ENCODE data around the gene CLIP1. TPM values are rescaled to one million over a fixed set of nuclear protein-coding genes. Genes with fewer than 3 reads are reported as not detected.
"Not testable (repeated sequence)": the region's sequence is repeated elsewhere in the genome, so short reads cannot be mapped to it uniquely, and the experiment has no call there.

The CLIP1 gene
- total RNA-seq, 1 donor from 2014 or later, result 70.0 TPM

DNA sequence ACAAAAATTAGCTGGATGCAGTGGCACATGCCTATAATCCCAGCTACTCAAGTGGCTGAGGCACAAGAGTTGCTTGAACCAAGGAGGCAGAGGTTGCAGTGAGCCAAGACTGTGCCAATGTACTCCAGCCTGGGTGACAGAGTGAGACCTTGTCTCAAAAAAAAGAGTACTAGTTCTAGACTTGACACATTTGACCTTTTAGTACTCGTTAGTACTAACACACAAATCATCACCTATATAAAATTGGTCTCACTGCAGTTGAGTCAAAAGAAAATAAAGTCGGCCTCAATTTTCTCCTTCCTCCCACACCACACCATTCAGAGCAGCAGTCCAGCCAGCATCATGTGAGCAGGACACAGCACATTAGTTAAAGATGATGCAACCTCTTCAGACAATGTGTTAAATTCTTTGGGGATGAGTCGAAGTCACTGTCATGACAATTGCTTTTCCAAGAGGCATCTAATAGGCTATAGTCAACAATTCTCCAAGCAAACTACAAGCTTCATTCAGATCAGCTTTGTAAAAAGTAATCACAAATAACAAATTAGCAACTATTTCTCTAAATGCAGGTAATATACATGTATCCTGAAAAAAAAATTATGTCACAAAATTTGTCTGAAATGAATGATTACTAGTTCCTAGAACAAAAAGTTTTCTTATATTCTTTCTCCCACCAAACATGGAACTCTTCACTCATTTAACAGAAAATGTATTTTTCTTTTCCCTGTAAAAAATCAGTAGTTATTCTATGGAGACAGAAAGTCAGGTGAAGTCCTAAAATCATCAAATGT is 55.6 kb downstream of the CLIP1 start:
- Histone ChIP-seq H3K4me3 (ENCODE audit: insufficient read depth, low read depth, low read length) (no peak overlapping the region), H3K27me3 (ENCODE audit: insufficient read depth, low read length) (no peaks in the 10 kb centered on the region), H3K79me2 (ENCODE audit: insufficient read depth, low read length) (peaks cover 51% of the 10 kb centered on the region), H2AFZ (ENCODE audit: low read depth, low read length) (no peak overlapping the region), H3K27ac (ENCODE audit: low read depth, low read length) (peak overlapping the region; percentile 88), H3K4me1 (ENCODE audit: insufficient read depth, low read length) (peaks cover 23% of the 10 kb centered on the region), H3K9ac (ENCODE audit: low read length) (peak overlapping the region; percentile 64), H4K20me1 (ENCODE audit: insufficient read depth, low read length) (no peaks in the 10 kb centered on the region), H3K36me3 (ENCODE audit: insufficient read depth, low read length) (no peaks in the 10 kb centered on the region), H3K4me2 (ENCODE audit: low read length) (peak overlapping the region; percentile 58), H3K9me3 (ENCODE audit: insufficient read depth, low read depth, low read length) (no peaks in the 10 kb centered on the region)
- Mint-ChIP-seq H3K4me1 (ENCODE audit: low read depth, unreplicated experiment) (peaks cover 22% of the 10 kb centered on the region), H3K27me3 (ENCODE audit: low read depth, unreplicated experiment) (no peaks in the 10 kb centered on the region), H3K36me3 (ENCODE audit: low read depth, unreplicated experiment) (peaks cover 14% of the 10 kb centered on the region), H3K27ac (ENCODE audit: unreplicated experiment) (peak overlapping the region; percentile 99), H3K9me3 (ENCODE audit: unreplicated experiment) (no peaks in the 10 kb centered on the region), H3K4me3 (ENCODE audit: unreplicated experiment) (no peak overlapping the region)
- TF ChIP-seq EZH2 (IDR thresholded peaks at IDR 0.05; ENCODE audit: insufficient read depth, low read length), result no peak
- TF ChIP-seq, protein P1, sequence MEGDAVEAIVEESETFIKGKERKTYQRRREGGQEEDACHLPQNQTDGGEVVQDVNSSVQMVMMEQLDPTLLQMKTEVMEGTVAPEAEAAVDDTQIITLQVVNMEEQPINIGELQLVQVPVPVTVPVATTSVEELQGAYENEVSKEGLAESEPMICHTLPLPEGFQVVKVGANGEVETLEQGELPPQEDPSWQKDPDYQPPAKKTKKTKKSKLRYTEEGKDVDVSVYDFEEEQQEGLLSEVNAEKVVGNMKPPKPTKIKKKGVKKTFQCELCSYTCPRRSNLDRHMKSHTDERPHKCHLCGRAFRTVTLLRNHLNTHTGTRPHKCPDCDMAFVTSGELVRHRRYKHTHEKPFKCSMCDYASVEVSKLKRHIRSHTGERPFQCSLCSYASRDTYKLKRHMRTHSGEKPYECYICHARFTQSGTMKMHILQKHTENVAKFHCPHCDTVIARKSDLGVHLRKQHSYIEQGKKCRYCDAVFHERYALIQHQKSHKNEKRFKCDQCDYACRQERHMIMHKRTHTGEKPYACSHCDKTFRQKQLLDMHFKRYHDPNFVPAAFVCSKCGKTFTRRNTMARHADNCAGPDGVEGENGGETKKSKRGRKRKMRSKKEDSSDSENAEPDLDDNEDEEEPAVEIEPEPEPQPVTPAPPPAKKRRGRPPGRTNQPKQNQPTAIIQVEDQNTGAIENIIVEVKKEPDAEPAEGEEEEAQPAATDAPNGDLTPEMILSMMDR (IDR thresholded peaks at IDR 0.05; ENCODE audit: insufficient read depth, low read depth, low read length), result no peak
- FAIRE-seq (peak; percentile 93), DNase-seq (ENCODE audit: low read depth) (peak; percentile 93)

DNA sequence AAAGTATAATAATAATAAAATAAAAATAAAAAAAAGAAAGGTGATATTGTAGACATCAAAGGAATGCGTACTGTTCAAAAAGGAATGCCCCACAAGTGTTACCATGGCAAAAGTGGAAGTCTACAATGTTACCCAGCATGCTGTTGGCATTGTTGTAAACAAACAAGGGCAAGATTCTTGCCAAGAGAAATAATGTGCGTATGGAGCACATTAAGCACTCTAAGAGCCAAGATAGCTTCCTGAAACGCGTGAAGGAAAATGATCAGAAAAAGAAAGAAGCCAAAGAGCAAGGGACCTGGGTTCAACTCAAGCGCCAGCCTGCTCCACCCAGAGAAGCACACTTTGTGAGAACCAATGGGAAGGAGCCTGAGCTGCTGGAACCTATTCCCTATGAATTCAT is 57.2 kb downstream of the CLIP1 start:
- H3K4me1 ChIP-seq (ENCODE audit: insufficient read depth, low read length), result peaks cover 23% of the 10 kb centered on the region
- not testable (repeated sequence) for H3K9me3 ChIP-seq (ENCODE audit: insufficient read depth, low read depth, low read length); H3K27me3 ChIP-seq (ENCODE audit: insufficient read depth, low read length); FAIRE-seq; H2AFZ ChIP-seq (ENCODE audit: low read depth, low read length); H3K36me3 ChIP-seq (ENCODE audit: insufficient read depth, low read length); H3K27me3 Mint-ChIP-seq (ENCODE audit: low read depth, unreplicated experiment); H4K20me1 ChIP-seq (ENCODE audit: insufficient read depth, low read length); H3K4me2 ChIP-seq (ENCODE audit: low read length); DNase-seq (ENCODE audit: low read depth); H3K9me3 Mint-ChIP-seq (ENCODE audit: unreplicated experiment); H3K9ac ChIP-seq (ENCODE audit: low read length); H3K27ac ChIP-seq (ENCODE audit: low read depth, low read length); H3K4me3 ChIP-seq (ENCODE audit: insufficient read depth, low read depth, low read length)
- Mint-ChIP-seq H3K4me1 (ENCODE audit: low read depth, unreplicated experiment) (peaks cover 22% of the 10 kb centered on the region), H3K36me3 (ENCODE audit: low read depth, unreplicated experiment) (peaks cover 11% of the 10 kb centered on the region), H3K4me3 (ENCODE audit: unreplicated experiment) (peak overlapping the region; percentile 20), H3K27ac (ENCODE audit: unreplicated experiment) (peak overlapping the region; percentile 99)
- H3K79me2 ChIP-seq (ENCODE audit: insufficient read depth, low read length), result peaks cover 38% of the 10 kb centered on the region

DNA sequence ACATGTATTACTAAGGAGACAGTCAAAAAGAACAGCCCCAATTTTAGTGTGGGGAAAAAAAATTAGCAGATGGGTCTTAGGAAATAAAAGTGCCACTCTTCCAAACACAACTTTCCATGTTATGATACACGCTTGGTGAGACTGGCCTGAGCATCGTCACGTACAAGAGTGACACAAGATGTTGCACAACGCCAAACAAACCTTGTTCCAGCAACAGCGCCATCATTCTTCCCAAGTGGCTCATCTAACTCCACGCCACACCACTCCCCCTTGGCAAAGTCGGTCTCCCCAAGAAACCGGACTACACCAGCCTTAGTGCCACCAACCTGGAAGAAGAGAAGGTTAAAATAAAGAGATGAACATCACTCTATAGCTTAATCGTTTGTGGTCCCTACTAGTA is 58.7 kb downstream of the CLIP1 start:
- DNase-seq (ENCODE audit: low read depth) (no peak), FAIRE-seq (no peak)
- Histone ChIP-seq H3K27ac (ENCODE audit: low read depth, low read length) (no peak overlapping the region), H3K79me2 (ENCODE audit: insufficient read depth, low read length) (peaks cover 27% of the 10 kb centered on the region), H3K9ac (ENCODE audit: low read length) (no peak overlapping the region), H3K4me2 (ENCODE audit: low read length) (no peak overlapping the region), H3K9me3 (ENCODE audit: insufficient read depth, low read depth, low read length) (no peaks in the 10 kb centered on the region), H3K4me3 (ENCODE audit: insufficient read depth, low read depth, low read length) (no peak overlapping the region), H3K27me3 (ENCODE audit: insufficient read depth, low read length) (no peaks in the 10 kb centered on the region), H3K36me3 (ENCODE audit: insufficient read depth, low read length) (peaks cover 5% of the 10 kb centered on the region), H4K20me1 (ENCODE audit: insufficient read depth, low read length) (no peaks in the 10 kb centered on the region), H2AFZ (ENCODE audit: low read depth, low read length) (no peak overlapping the region), H3K4me1 (ENCODE audit: insufficient read depth, low read length) (peaks cover 22% of the 10 kb centered on the region)
- Mint-ChIP-seq H3K36me3 (ENCODE audit: low read depth, unreplicated experiment) (peaks cover 13% of the 10 kb centered on the region), H3K4me1 (ENCODE audit: low read depth, unreplicated experiment) (peaks cover 22% of the 10 kb centered on the region), H3K27ac (ENCODE audit: unreplicated experiment) (no peak overlapping the region), H3K4me3 (ENCODE audit: unreplicated experiment) (no peak overlapping the region), H3K9me3 (ENCODE audit: unreplicated experiment) (no peaks in the 10 kb centered on the region), H3K27me3 (ENCODE audit: low read depth, unreplicated experiment) (no peaks in the 10 kb centered on the region)
- TF ChIP-seq EZH2 (IDR thresholded peaks at IDR 0.05; ENCODE audit: insufficient read depth, low read length), result no peak
- TF ChIP-seq, protein P1 (IDR thresholded peaks at IDR 0.05; ENCODE audit: insufficient read depth, low read depth, low read length), result no peak
